HFF-Myc (cell line): ENCODE measurements around the gene NIPBL.

Source experiments
- DNase-seq: peaks from one replicate; pipeline ENCODE4 v3.0.0-alpha.2; 2011; ENCODE audit warnings: low read depth; ENCODE audit errors: extremely low read depth
- H3K4me3 ChIP-seq: replicated peaks from 2 replicates; pipeline ENCODE4 v1.5.1; 2011; ENCODE audit warnings: low read depth, mild to moderate bottlenecking, control low read depth, low read length
- TF ChIP-seq, protein P1 (sequence below): IDR thresholded peaks from 2 replicates; pipeline ENCODE4 v1.5.1; 2012; ENCODE audit warnings: mild to moderate bottlenecking, low read depth, low read length, control low read depth; ENCODE audit errors: missing control alignments

Gene NIPBL

DNA sequence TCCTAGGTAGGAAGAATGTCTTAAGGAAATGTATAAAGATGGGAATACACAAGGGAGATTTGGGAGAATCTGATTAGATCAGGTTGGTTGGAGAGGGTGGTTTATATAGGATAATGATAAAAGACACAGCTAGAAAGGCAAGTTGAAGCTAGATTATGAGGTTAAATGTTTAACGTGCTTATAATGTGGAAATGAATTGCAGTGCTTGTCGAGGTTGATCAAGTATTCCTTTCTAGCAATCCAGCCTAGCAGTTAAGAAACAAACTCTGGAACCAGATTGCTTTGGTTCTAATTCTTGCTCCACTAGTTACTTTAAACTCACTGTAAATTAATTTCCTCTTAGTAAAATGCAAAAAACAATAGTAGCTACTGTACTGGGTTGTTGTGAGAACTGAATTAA, 76.5 kb downstream of the NIPBL start:
- no peak for DNase-seq
- no peak overlapping the region for H3K4me3 ChIP-seq
- TF ChIP-seq, protein P1, sequence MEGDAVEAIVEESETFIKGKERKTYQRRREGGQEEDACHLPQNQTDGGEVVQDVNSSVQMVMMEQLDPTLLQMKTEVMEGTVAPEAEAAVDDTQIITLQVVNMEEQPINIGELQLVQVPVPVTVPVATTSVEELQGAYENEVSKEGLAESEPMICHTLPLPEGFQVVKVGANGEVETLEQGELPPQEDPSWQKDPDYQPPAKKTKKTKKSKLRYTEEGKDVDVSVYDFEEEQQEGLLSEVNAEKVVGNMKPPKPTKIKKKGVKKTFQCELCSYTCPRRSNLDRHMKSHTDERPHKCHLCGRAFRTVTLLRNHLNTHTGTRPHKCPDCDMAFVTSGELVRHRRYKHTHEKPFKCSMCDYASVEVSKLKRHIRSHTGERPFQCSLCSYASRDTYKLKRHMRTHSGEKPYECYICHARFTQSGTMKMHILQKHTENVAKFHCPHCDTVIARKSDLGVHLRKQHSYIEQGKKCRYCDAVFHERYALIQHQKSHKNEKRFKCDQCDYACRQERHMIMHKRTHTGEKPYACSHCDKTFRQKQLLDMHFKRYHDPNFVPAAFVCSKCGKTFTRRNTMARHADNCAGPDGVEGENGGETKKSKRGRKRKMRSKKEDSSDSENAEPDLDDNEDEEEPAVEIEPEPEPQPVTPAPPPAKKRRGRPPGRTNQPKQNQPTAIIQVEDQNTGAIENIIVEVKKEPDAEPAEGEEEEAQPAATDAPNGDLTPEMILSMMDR: no peak

DNA sequence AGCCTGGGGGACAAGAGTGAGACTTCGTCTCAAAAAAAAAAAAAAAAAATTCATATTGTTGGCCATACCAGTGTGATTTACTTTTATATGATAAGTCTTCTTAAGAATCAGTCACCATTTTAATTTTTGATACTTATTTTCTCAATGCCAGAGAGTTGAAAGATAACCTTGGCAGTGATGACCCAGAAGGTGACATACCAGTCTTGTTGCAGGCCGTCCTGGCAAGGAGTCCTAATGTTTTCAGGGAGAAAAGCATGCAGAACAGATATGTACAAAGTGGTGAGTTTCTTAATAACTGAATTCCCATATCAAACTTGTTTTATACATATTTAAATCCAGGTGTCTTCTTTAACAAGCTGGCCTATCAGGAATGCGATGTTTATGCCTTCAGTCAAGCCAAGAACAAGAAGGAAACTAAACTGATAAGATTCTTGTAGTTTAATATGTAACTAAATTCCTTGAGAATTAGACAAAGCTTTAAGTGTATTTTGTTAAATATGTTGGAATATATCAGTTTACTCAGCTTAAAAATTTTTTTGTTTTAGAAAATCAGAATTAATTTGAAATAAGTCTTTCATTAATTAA, 81.5 kb downstream of the NIPBL start:
- no peak for DNase-seq
- no peak overlapping the region for H3K4me3 ChIP-seq
- TF ChIP-seq, protein P1: no peak

DNA sequence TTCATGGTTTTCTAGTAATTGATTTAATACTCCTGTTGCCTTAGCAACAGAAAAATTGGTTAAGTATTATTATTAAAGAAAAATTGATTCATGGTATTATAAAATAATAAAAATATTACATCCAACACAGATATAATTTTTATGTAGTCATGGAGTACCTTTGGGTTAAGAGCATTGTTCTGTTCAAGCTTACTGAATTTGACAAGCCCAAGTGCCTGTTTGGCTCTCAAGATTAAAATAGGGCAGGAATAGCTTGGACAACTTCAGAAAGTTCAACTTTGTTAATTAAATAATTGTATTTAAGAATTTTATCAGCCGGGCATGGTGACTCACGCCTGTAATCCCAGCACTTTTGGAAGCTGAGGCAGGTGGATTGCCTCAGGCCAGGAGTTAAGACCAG, 82.0 kb downstream of the NIPBL start:
- H3K4me3 ChIP-seq: no peak overlapping the region
- TF ChIP-seq, protein P1: no peak
- no peak for DNase-seq

DNA sequence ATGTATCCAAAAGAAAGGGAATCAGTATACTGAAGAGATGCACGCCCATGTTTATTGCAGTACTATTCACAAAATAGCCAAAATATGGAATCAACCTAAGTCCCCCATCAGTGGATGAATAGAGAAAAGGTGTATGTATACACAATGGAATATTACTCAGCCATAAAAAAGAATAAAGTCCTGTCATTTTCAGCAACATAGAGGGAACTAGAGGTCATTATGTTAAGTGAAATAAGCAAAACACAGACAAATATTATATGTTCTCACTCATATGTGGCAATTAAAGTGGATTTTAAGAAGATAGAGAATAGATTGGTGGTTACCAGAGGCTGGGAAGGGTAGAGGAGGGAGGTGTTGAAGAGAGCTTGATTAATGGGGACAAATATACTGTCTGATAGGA, 88.6 kb downstream of the NIPBL start:
- TF ChIP-seq, protein P1: no peak
- DNase-seq: no peak

DNA sequence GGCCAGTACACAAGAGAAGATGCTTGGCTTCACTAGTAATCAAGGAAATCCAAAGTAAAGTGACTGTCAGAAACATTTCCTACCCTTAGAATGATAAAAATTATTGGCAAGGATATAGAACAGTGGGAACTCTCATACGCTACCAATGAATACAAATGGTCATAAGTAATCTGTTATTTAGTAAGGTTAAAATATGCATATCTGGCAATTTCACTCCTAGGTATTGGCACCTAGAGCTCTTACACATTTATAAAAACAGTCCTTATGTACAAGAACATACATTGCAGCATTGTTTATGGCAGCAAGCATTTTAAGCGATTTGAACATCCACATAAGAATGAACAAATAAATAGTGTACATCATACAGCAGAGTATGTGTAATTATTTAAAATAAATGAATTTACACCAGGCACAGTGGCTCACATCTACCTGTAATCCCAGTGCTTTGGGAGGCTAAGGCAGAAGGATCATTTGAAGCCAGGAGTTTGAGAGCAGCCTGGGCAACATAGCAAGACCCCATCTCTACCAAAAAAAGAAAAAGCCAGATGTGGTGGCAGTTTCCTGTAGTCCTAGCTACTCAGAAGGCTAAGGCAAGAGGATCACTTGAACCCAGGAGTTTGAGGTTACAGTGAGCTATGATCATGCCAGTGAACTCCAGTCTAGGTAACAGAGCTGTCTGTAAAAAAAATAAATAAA, 93.3 kb downstream of the NIPBL start:
- no peak for DNase-seq
- TF ChIP-seq, protein P1: no peak
- H3K4me3 ChIP-seq: no peak overlapping the region

More for the DNA sequence above, 88.6 kb downstream of the NIPBL start:
- H3K4me3 ChIP-seq: no peak overlapping the region

DNA sequence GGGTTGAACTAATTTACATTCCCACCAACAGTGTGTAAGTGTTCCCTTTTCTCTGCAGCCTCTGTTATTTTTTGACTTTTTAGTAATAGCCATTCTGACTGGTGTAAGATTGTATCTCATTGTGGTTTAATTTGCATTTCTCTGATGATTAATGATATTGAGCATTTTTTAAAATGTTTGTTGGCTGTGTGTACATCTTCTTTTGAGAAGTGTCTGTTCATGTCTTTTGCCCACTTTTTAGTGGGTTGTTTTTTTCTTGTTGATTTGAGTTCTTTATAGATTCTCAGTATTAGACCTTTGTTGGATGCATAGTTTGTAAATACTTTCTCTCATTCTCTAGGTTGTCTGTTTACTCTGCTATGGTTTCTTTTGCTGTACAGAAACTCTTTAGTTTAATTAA, 101.6 kb downstream of the NIPBL start:
- no peak for DNase-seq
- TF ChIP-seq, protein P1: no peak
- H3K4me3 ChIP-seq: no peak overlapping the region
